ENCODE results near the gene HBS1L.

Gene HBS1L

GRCh38 chr6:134997133-134997995 is 57.3 kb downstream of the HBS1L start:
- DNase-seq: no peak

GRCh38 chr6:134995536-134995935 is 59.1 kb downstream of the HBS1L start:
- no peak for DNase-seq

- DNase-seq: no peak
These were observed 60.2 kb downstream of the HBS1L start for GRCh38 chr6:134994431-134994830.

- no peak for DNase-seq
These were observed 62.5 kb downstream of the HBS1L start for GRCh38 chr6:134992155-134992554.

GRCh38 chr6:134990262-134990661 is 64.4 kb downstream of the HBS1L start:
- no peak for DNase-seq

GRCh38 chr6:134984821-134985220 is 69.8 kb downstream of the HBS1L start:
- no peak for DNase-seq

GRCh38 chr6:134983823-134984222 is 70.8 kb downstream of the HBS1L start:
- no peak for DNase-seq

- DNase-seq: no peak
These were observed 72.5 kb downstream of the HBS1L start for GRCh38 chr6:134982161-134982560.

GRCh38 chr6:134980846-134981245 is 73.8 kb downstream of the HBS1L start:
- no peak for DNase-seq

- no peak for DNase-seq
These were observed 75.5 kb downstream of the HBS1L start for GRCh38 chr6:134979142-134979541.

GRCh38 chr6:134974370-134974769 is 80.3 kb downstream of the HBS1L start:
- DNase-seq: no peak

- DNase-seq: no peak
These were observed 86.9 kb downstream of the HBS1L start for GRCh38 chr6:134967711-134968110.

GRCh38 chr6:134964451-134965203 is 90.0 kb downstream of the HBS1L start:
- DNase-seq: no peak

- DNase-seq: no peak
These were observed 92.2 kb downstream of the HBS1L start for GRCh38 chr6:134962421-134962820.

- DNase-seq: no peak
These were observed 93.3 kb downstream of the HBS1L start for GRCh38 chr6:134961366-134961765.

- DNase-seq: no peak
These were observed 95.0 kb downstream of the HBS1L start for GRCh38 chr6:134959603-134960002.

- DNase-seq: no peak
These were observed 97.9 kb downstream of the HBS1L start for GRCh38 chr6:134956676-134957075.

- no peak for DNase-seq
These were observed 98.6 kb downstream of the HBS1L start for GRCh38 chr6:134956032-134956431.

- DNase-seq: no peak
These were observed 100.2 kb downstream of the HBS1L start for GRCh38 chr6:134954272-134955000.

GRCh38 chr6:134951494-134952263 is 102.9 kb downstream of the HBS1L start:
- no peak for DNase-seq

GRCh38 chr6:134950482-134950881 is 104.1 kb downstream of the HBS1L start:
- DNase-seq: no peak

GRCh38 chr6:134949927-134950326 is 104.7 kb downstream of the HBS1L start, which contains the start of gene ALDH8A1:
ALDH8A1 (minus strand) TSS chr6:134950101; CDS start chr6:134950053, 48 bp downstream.
- DNase-seq: no peak

GRCh38 chr6:134948691-134949090 is 105.9 kb downstream of the HBS1L start:
- DNase-seq: no peak
